Sigmoid colon (tissue), 7 donors: Measurements from ENCODE around the gene LYL1. TPM values are rescaled to one million over a fixed set of nuclear protein-coding genes. Genes with fewer than 3 reads are reported as not detected.
A peak's percentile ranks its signal among the peaks of the same experiment; 100 is the strongest.
"Not testable (repeated sequence)": the region's sequence is repeated elsewhere in the genome, so short reads cannot be mapped to it uniquely, and the experiment has no call there.

ENCODE experiments used
- DNase-seq: peaks from one replicate; pipeline ENCODE4 v3.0.0-alpha.2; 2019
- H3K27ac ChIP-seq, 4 donors: fragments of 200-600 bp; sonication (generic); one replicate each; pipeline ENCODE4 v1.5.1; 2016 to 2019; ENCODE audit warnings: mild to moderate bottlenecking in 1 of 4
- H3K27me3 ChIP-seq, 3 donors: fragments of 200-600 bp; sonication (generic); one replicate each; pipeline ENCODE4 v1.5.1; 2019; ENCODE audit warnings: mild to moderate bottlenecking in 1 of 3
- H3K36me3 ChIP-seq, 4 donors: fragments of 200-600 bp; sonication (generic); one replicate each; pipeline ENCODE4 v1.5.1; 2016 to 2019
- H3K4me1 ChIP-seq, 4 donors: fragments of 200-600 bp; sonication (generic); one replicate each; pipeline ENCODE4 v1.5.1; 2017 to 2019
- H3K4me3 ChIP-seq, 4 donors: fragments of 200-600 bp; sonication (generic); one replicate each; pipeline ENCODE4 v1.5.1; 2017 to 2019; ENCODE audit warnings: mild to moderate bottlenecking in 2 of 4, moderate library complexity in 1 of 4
- H3K9me3 ChIP-seq, 4 donors: fragments of 200-600 bp in 3 of 4; sonication (generic) in 3 of 4; one replicate each; pipeline versions ENCODE4 v1.5.1 to v1.6.1; 2013 to 2019
- CTCF ChIP-seq, 4 experiments: fragments of 450-650 bp in 3 of 4; fragments of 200-600 bp in 1 of 4; IDR thresholded peaks; one replicate each; pipeline ENCODE4 v1.5.1; 2016 to 2019; ENCODE audit warnings: antibody characterized with exemption in 4 of 4, mild to moderate bottlenecking in 3 of 4, moderate library complexity in 2 of 4
- EP300 ChIP-seq, 4 donors: sonication (generic); formaldehyde crosslinking; IDR thresholded peaks; one replicate each; pipeline ENCODE4 v1.6.1; 2017; ENCODE audit warnings: antibody characterized with exemption in 4 of 4
- POLR2A ChIP-seq, 2 donors: fragments of 450-650 bp; IDR thresholded peaks; one replicate each; pipeline ENCODE4 v1.6.1; 2016; ENCODE audit warnings: antibody characterized with exemption in 2 of 2, mild to moderate bottlenecking in 2 of 2, moderate library complexity in 2 of 2
- POLR2AphosphoS5 ChIP-seq, 4 donors: sonication (generic); formaldehyde crosslinking; IDR thresholded peaks; one replicate each; pipeline ENCODE4 v1.6.1; 2017; ENCODE audit warnings: antibody characterized with exemption in 4 of 4
- WGBS, 2 donors: extraction: QIAGEN DNeasy Blood & Tissue Kit; methylation state at CpG; one replicate each; pipeline ENCODE4 v1.1.7; 2013; 5-methylcytosine and 5-hydroxymethylcytosine counted together
- intact Hi-C: fragments of 100-400 bp; cut with DNase I; formaldehyde crosslinking; loops from one replicate; pipeline ENCODE4 v1.15.1; 2023
- polyA plus RNA-seq, 3 donors: library from polyadenylated mRNA; stranded (reverse); fragments of 200-250 nt; gene quantifications; one replicate each; pipeline ENCODE4 v1.2.3, GENCODE V29; 2013
- total RNA-seq, 4 donors: library from RNA; depleted of rRNA; stranded (reverse); fragments of >200 nt; gene quantifications; one replicate each; pipeline ENCODE4 v1.1.0, GENCODE V29; 2016
- donor health status: healthy with polysubstance abuse.
- donor health status: Bipolar disorder and iron deficiency.
- donor health status: healthy.

LYL1 gene
- total and polyA plus RNA-seq, 7 donors, result 3.0 to 18.4 (median 13.8) TPM

- Histone ChIP-seq H3K36me3 (peaks cover 0 to 7% (median 2%) of the 10 kb centered on the region in 4 donors), H3K27me3 (no peaks in the 10 kb centered on the region), H3K4me1 (peaks cover 6 to 30% (median 22%) of the 10 kb centered on the region in 4 donors), H3K4me3 (peak within 1 kb of the TSS; percentile 64 to 96 (median 92)), H3K9me3 (no peaks in the 10 kb centered on the region), H3K27ac (peak within 1 kb of the TSS; percentile 92 to 100 (median 100))
- WGBS, 2 donors, result 0 to 1% methylated on average over 51 of the region's 51 CpGs
- intact Hi-C loops, result loop anchor here (5.0 to 10.0 kb wide), 4 partner anchors 33 to 358 kb away; partner anchors contain the start of genes JUNB, LYL1, NACC1 and NFIX
- peak in 3 of 4 experiments; percentile 42 to 58 (median 43) for TF ChIP-seq CTCF (IDR thresholded peaks at IDR 0.05)
- peak; percentile 95 to 97 (median 96) for TF ChIP-seq POLR2AphosphoS5 (IDR thresholded peaks at IDR 0.05)
- peak; percentile 84 to 92 for TF ChIP-seq POLR2A (IDR thresholded peaks at IDR 0.05)
- peak in 1 of 4 donors; percentile 52 for TF ChIP-seq EP300 (IDR thresholded peaks at IDR 0.05)
- peak; percentile 99 for DNase-seq
These were observed 47.7 kb upstream of the LYL1 start, which contains the start of the genes IER2 and STX10 for GRCh38 chr19:13150187-13150930. Gene IER2, plus strand, starts transcription at chr19:13150411. Its CDS starts 2,776 bp downstream, at chr19:13153187. Gene STX10, minus strand, starts transcription at chr19:13150375. Its CDS starts 202 bp downstream, at chr19:13150173.

GRCh38 chr19:13149628-13150186, 47.0 kb upstream of the LYL1 start:
- DNase-seq, result peak; percentile 84
- WGBS, 2 donors, result 1% methylated on average over 46 of the region's 46 CpGs
- no peaks in the 10 kb centered on the region for H3K27me3 ChIP-seq
- peaks cover 1 to 14% (median 6%) of the 10 kb centered on the region in 4 donors for H3K36me3 ChIP-seq
- H3K27ac ChIP-seq, result peak overlapping the region; percentile 92 to 100 (median 100)
- H3K9me3 ChIP-seq, result no peaks in the 10 kb centered on the region
- peak overlapping the region; percentile 64 to 96 (median 92) for H3K4me3 ChIP-seq
- TF ChIP-seq POLR2A (IDR thresholded peaks at IDR 0.05) (no peak), EP300 (IDR thresholded peaks at IDR 0.05) (peak in 1 of 4 donors; percentile 2), POLR2AphosphoS5 (IDR thresholded peaks at IDR 0.05) (no peak), CTCF (IDR thresholded peaks at IDR 0.05) (no peak)
- peaks cover 6 to 24% (median 16%) of the 10 kb centered on the region in 4 donors for H3K4me1 ChIP-seq
- intact Hi-C loops, result loop anchor here (2.0 to 10.0 kb wide), 5 partner anchors 32 to 357 kb away; partner anchors contain the start of genes JUNB, LYL1, NACC1 and NFIX

- peaks cover 6 to 22% (median 14%) of the 10 kb centered on the region in 4 donors for H3K4me1 ChIP-seq
- not testable (repeated sequence) for DNase-seq, H3K27me3 ChIP-seq, H3K9me3 ChIP-seq
- WGBS, 2 donors, result 13 to 51% methylated on average over 17 of the region's 17 CpGs
- H3K27ac ChIP-seq, result peak overlapping the region; percentile 92 to 100 (median 100)
- peaks cover 6 to 19% (median 10%) of the 10 kb centered on the region in 4 donors for H3K36me3 ChIP-seq
- H3K4me3 ChIP-seq, result peak overlapping the region; percentile 64 to 96 (median 92)
- intact Hi-C loops, result loop anchor here (2.0 kb wide), 1 partner anchor 114 kb away; no protein-coding TSS in a partner anchor
These were observed 46.5 kb upstream of the LYL1 start for GRCh38 chr19:13149173-13149627.

- no peak overlapping the region for H3K4me3 ChIP-seq
- H3K4me1 ChIP-seq, result peaks cover 0 to 19% (median 14%) of the 10 kb centered on the region in 4 donors
- H3K9me3 ChIP-seq, result no peaks in the 10 kb centered on the region
- no peaks in the 10 kb centered on the region for H3K27me3 ChIP-seq
- WGBS, 2 donors, result 54 to 78% methylated on average over 16 of the region's 16 CpGs
- H3K36me3 ChIP-seq, result peaks cover 7 to 35% (median 14%) of the 10 kb centered on the region in 4 donors
- TF ChIP-seq EP300 (IDR thresholded peaks at IDR 0.05), result no peak
- TF ChIP-seq POLR2AphosphoS5 (IDR thresholded peaks at IDR 0.05), result no peak
- no peak for TF ChIP-seq POLR2A (IDR thresholded peaks at IDR 0.05)
- TF ChIP-seq CTCF (IDR thresholded peaks at IDR 0.05), result no peak
- intact Hi-C loops, result no loop called here
- no peak for DNase-seq
- no peak overlapping the region for H3K27ac ChIP-seq
These were observed 44.3 kb upstream of the LYL1 start for GRCh38 chr19:13146763-13147563.
